HG03575 (cell line): ENCODE data around the gene CORO1C.
"Not testable (repeated sequence)": the region's sequence is repeated elsewhere in the genome, so short reads cannot be mapped to it uniquely, and the experiment has no call there.

Source experiments
- ATAC-seq: cut with Tn5 transposase; IDR thresholded peaks from one replicate; pipeline ENCODE4 v1.9.1; 2021; ENCODE audit not compliant: unreplicated experiment, insufficient number of reproducible peaks, low FRiP score; ENCODE audit errors: extremely low read depth

Gene CORO1C

GRCh38 chr12:108731105-108731865 is at the start of gene CORO1C:
CORO1C (minus strand) TSS chr12:108731518; CDS start chr12:108701318, 30,200 bp downstream.
- ATAC-seq = peak; percentile 74

DNA sequence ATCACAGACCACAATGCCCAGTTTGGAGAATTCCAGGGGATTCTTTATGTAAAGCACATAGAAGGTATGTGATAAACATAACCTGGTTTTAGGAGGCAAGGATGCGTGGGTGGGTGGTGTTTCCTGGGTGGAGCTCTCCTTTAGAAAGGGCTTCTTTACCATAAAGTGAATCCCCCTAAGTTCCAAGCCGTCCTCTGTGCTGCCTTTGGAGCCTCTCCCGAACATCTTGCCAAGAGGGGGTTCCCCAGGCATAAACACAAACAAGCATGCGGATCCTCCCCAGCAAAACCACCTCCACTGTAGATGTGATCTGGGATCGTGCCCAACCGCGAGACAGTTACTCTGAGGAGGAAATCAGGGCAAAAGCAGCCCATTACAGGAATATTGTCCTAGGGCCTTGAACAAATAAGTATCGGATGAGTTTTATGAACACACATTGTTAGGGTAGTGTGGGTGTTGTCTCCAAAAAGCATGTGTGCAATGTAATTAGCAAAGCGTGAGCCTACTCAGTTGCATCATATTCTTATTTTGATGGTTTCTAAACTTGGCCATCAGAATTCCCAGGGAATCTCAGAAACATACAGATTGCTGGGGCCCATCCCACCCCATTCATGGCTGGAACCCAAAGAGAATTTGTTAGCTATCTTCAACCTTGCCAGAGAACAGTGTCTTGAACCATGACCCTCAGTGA is 48.8 kb upstream of the CORO1C start:
- no peak for ATAC-seq

DNA sequence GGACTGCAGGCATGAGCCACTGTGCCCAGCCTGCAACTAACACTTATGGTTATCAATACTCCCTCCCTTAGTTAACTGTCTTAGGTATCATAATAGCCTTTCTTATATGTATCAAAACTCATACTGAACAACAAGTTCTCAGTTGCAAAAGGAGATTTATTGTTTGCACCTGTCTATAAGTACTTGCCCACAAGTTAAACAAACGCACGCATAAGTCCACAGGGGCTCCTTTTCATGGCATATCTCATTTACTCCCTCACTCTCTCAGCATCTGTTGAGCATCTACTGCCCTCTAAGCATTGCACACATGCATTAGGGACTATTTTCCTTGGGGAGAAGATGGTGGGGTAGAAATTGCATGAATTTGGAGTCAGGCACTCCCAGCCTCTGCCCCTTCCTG is 46.7 kb upstream of the CORO1C start:
- no peak for ATAC-seq

GRCh38 chr12:108777156-108777555 is 45.8 kb upstream of the CORO1C start:
- no peak for ATAC-seq

- no peak for ATAC-seq
These were observed 42.8 kb upstream of the CORO1C start for GRCh38 chr12:108773798-108774788.

DNA sequence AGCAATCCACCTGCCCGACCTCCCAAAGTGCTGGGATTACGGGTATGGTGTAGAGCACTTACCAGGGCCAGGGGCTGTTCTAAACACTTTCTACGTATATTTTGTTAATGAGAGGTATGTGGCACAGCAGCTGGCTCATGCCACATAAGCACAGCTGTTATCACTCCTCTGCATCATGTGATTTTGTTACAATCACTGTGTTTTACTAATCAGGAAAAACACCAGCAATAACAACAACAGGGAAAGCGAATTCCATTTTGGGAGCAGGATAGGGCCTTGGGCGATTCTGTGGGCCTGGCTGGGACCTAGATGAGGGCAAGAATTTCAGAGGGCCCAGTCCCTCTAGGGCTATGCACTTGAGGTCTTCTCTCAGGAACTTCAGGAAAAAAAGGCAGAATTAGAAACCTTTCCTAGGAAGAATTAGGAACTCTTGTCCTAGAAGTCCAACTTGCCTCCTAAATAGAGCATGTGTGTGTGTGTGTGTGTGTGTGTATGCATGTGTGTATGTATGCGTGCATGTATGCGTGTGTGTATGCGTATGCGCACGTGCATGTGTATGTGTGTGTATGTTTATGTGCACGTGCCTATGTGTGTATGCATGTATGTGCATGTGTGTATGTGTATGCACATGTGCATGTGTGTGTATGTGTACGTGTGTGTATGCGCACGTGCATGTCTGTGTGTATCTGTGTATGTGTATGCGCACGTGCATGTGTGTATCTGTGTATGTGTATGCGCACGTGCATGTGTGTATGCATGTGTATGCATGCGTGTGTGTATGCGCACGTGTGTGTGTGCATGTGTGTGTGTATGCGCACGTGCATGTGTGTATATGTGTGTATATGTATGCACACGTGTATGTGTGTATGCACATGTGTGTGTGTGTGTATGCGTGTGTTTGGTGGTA is 41.8 kb upstream of the CORO1C start:
- no peak for ATAC-seq

- no peak for ATAC-seq
These were observed 40.9 kb upstream of the CORO1C start for GRCh38 chr12:108772247-108772646.

DNA sequence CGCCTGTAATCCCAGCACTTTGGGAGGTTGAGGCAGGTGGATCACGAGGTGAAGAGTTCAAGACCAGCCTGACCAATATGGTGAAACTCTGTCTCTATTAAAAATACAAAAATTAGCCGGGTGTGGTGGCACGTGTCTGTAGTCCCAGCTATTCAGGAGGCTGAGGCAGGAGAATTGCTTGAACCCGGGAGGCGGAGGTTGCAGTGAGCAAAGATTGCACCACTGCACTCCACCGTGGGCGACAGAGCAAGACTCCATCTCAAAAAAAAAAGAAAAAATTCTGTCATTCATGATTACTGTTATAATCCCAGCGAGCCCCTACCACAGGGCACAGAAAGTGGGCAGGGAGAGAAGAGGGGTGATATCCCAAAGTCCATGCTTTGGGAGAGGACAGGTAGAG is 40.5 kb upstream of the CORO1C start:
- ATAC-seq = not testable (repeated sequence)

DNA sequence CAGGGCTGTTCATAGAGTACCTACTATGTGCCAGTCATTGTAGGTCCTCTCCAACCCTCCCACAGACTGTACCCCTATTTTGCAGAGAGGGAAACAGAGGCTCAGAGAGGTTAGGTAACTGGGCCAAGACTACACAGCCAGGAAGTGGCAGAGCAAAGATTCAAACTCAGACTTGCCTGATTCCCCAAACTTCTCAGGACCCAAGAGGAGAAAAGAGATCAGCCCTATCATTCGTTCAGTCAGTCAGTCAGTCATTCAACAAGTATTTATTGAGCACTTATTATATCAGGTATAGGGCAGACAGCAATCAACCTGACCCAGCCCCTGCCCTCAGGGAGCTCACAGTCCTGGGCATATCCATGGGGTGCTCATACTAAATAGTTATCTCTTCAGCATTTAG is 39.6 kb upstream of the CORO1C start:
- ATAC-seq = no peak

DNA sequence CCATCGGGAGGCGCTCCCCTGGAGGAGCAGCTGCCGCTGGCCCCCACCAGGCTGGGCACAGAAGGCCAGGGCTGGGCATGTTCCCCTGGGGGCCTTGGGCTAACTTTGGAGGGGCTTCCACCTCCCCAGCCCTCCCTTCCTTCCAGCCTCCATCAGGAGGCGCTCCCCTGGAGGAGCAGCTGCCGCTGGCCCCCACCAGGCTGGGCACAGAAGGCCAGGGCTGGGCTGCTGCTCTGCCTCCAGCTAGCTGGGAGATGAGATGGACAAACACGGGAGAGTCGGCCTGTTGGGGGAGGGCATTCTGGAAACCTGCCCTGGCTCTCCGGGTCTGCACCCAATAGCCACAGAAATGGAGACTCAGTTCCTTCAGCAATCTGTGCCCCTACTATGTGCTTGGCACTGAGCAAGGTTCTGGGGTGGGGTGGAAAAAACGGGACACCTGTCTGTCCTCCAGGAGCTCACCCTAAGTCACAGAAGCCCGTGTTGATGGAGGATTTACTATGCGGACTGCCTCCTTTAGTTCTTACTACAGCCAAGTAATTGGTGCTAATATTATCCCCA is 39.0 kb upstream of the CORO1C start:
- no peak for ATAC-seq

- ATAC-seq = no peak
These were observed 37.5 kb upstream of the CORO1C start for GRCh38 chr12:108768591-108769500.

DNA sequence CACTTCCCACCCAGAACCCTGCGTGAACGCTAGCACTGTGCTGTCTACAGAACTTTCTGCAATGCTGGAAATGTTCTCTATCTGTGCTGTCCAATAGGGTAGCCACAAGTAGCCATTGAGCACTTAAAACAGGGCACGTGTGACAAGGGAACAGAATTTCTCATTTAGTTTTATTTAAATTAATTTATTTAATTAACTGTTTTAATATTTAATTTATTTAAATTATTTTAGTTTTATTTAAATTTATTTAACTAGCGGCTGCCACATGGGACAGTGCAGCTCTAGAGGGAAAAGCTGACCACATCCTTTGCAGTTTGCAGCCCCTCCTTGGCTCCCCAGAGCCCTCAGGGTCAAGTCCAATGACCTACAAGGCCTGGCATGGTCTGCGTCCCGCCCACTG is 35.0 kb upstream of the CORO1C start:
- ATAC-seq = no peak

DNA sequence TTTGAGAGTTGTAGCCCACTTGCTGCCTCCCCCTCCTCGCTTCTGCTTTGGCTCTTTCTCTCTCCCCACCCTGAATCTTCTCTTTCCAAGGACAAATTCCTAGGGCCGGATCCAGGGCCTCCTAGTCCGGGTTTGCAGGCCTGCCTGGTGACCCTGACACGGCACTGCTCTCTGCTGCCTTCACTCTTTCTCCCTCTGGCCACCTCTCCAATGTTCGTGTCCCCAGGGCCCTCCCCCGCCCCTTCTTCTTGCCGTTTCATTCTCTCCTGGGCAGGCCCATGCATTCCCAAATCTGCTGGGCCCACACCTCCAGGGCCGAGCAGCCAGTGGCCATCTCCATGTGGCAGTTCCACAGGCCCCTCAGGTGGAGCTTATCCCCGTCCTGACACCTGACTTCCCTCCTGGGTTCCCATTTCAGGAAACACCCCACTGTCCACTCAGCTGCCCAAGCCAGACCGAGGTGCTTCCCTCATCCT is 34.0 kb upstream of the CORO1C start:
- no peak for ATAC-seq

- ATAC-seq = no peak
These were observed 33.4 kb upstream of the CORO1C start for GRCh38 chr12:108764540-108765288.

GRCh38 chr12:108761226-108761625 is 29.9 kb upstream of the CORO1C start:
- no peak for ATAC-seq

GRCh38 chr12:108759924-108760323 is 28.6 kb upstream of the CORO1C start:
- no peak for ATAC-seq
